SK-N-SH (cell line): ENCODE results near the gene RABGAP1L. TPM values are rescaled to one million over a fixed set of nuclear protein-coding genes. Genes with fewer than 3 reads are reported as not detected.

ENCODE experiments used
- CTCF ChIA-PET: fragments of 300-600, 350-600 bp; formaldehyde crosslinking; extraction: SDS; loops from one replicate; lab custom pipeline; 2021; lab: Yijun Ruan, JAX
- POLR2A ChIA-PET: fragments of 350-600 bp; sonication (Branson Sonifier 250); formaldehyde crosslinking; extraction: SDS; loops from one replicate; lab custom pipeline; 2020; ENCODE audit warnings: antibody characterized with exemption, inconsistent platforms; lab: Yijun Ruan, JAX
- DNase-seq: peaks from one replicate; pipeline ENCODE4 v3.0.0; 2012
- H2AFZ ChIP-seq: fragments of 200-600 bp; sonication (generic); 2 replicates; pipeline ENCODE4 v1.8.1; 2016; ENCODE audit warnings: antibody characterized with exemption, mild to moderate bottlenecking, low read depth
- H3F3A ChIP-seq: fragments of 200-600 bp; sonication (generic); replicated peaks from 2 replicates; pipeline ENCODE3; 2016; ENCODE audit warnings: antibody characterized with exemption, mild to moderate bottlenecking; ENCODE audit not compliant: insufficient read depth
- H3K27ac ChIP-seq, 2 experiments: fragments of 200-500 bp in 1 of 2; fragments of 200-600 bp in 1 of 2; sonication (Bioruptor generic) in 1 of 2; sonication (generic), shearing (Covaris generic) in 1 of 2; 2 replicates each; pipeline versions ENCODE4 v1.5.1 to v1.6.1; 2014 to 2016; ENCODE audit warnings: low read depth in 2 of 2, inconsistent platforms in 1 of 2, low read length in 1 of 2, mild to moderate bottlenecking in 1 of 2, mixed read lengths in 1 of 2
- H3K27me3 ChIP-seq: fragments of 200-600 bp; sonication (generic), shearing (Covaris generic); 2 replicates; pipeline ENCODE4 v1.6.1; 2016; ENCODE audit warnings: mixed run types; ENCODE audit not compliant: insufficient read depth
- H3K36me3 ChIP-seq, 2 experiments: fragments of 200-500 bp in 1 of 2; fragments of 200-600 bp in 1 of 2; sonication (Bioruptor generic) in 1 of 2; sonication (generic) in 1 of 2; replicated peaks in 1 of 2; 2 replicates each; pipeline versions ENCODE3 to v1.5.1; 2014 to 2016; ENCODE audit warnings: low read length in 1 of 2, mild to moderate bottlenecking in 1 of 2; ENCODE audit not compliant: insufficient read depth in 2 of 2, control insufficient read depth in 1 of 2
- H3K4me1 ChIP-seq, 2 experiments: fragments of 200-500 bp in 1 of 2; fragments of 200-600 bp in 1 of 2; sonication (Bioruptor generic) in 1 of 2; sonication (generic), shearing (Covaris generic) in 1 of 2; 2 replicates each; pipeline versions ENCODE4 v1.5.1 to v1.6.1; 2014 to 2016; ENCODE audit warnings: low read depth in 1 of 2, low read length in 1 of 2, mixed run types in 1 of 2; ENCODE audit not compliant: insufficient read depth in 2 of 2, control insufficient read depth in 1 of 2
- H3K4me2 ChIP-seq: fragments of 200-600 bp; sonication (generic), shearing (Covaris generic); 2 replicates; pipeline ENCODE4 v1.6.1; 2017; ENCODE audit warnings: mixed run types
- H3K4me3 ChIP-seq, 2 experiments: fragments of 200-500 bp in 1 of 2; fragments of 200-600 bp in 1 of 2; sonication (Bioruptor generic) in 1 of 2; sonication (generic), shearing (Covaris generic) in 1 of 2; 2 replicates each; pipeline versions ENCODE4 v1.5.1 to v1.8.1; 2014 to 2016; ENCODE audit warnings: low read depth in 2 of 2, inconsistent platforms in 1 of 2, low read length in 1 of 2, mild to moderate bottlenecking in 1 of 2, mixed read lengths in 1 of 2, moderate library complexity in 1 of 2
- H3K79me2 ChIP-seq: fragments of 200-600 bp; sonication (generic); 2 replicates; pipeline ENCODE4 v1.8.1; 2017; ENCODE audit warnings: mild to moderate bottlenecking; ENCODE audit not compliant: insufficient read depth
- H3K9ac ChIP-seq: fragments of 200-600 bp; sonication (generic); 2 replicates; pipeline ENCODE4 v1.6.1; 2017; ENCODE audit warnings: mixed run types
- H3K9me2 ChIP-seq: fragments of 200-600 bp; sonication (generic); 2 replicates; pipeline ENCODE4 v1.6.1; 2017; ENCODE audit warnings: mixed run types
- H3K9me3 ChIP-seq: fragments of 200-600 bp; sonication (generic); 2 replicates; pipeline ENCODE4 v1.6.1; 2017; ENCODE audit warnings: mixed run types, mild to moderate bottlenecking, moderate library complexity
- H4K20me1 ChIP-seq: fragments of 200-600 bp; sonication (generic); 2 replicates; pipeline ENCODE4 v1.6.1; 2017; ENCODE audit warnings: mild to moderate bottlenecking, mixed run types; ENCODE audit not compliant: insufficient read depth
- CHD2 ChIP-seq: fragments of 150-350 bp; IDR thresholded peaks from 2 replicates; pipeline ENCODE4 v1.6.1; 2018; ENCODE audit warnings: low read length; ENCODE audit not compliant: partially characterized antibody
- ELF1 ChIP-seq: IDR thresholded peaks from 2 replicates; pipeline ENCODE4 v1.4.0; 2012
- EZH2phosphoT487 ChIP-seq: fragments of 200-600 bp; sonication (generic); IDR thresholded peaks from 2 replicates; pipeline ENCODE4 v1.6.1; 2017; ENCODE audit warnings: low read depth, mixed run types, mild to moderate bottlenecking, antibody characterized with exemption, moderate library complexity, borderline replicate concordance
- GATA2 ChIP-seq: sonication (generic); formaldehyde crosslinking; IDR thresholded peaks from 2 replicates; pipeline ENCODE4 v1.5.0; 2020; ENCODE audit warnings: mild to moderate bottlenecking, missing genetic modification reagents
- MEF2A ChIP-seq: IDR thresholded peaks from 2 replicates; pipeline ENCODE4 v1.4.0; 2012; ENCODE audit warnings: low read depth, borderline replicate concordance
- POLR2AphosphoS5 ChIP-seq: IDR thresholded peaks from 2 replicates; pipeline ENCODE4 v1.6.1; 2012; ENCODE audit warnings: low read depth, low read length
- RFX5 ChIP-seq: IDR thresholded peaks from 2 replicates; pipeline ENCODE4 v1.6.1; 2012; ENCODE audit warnings: mild to moderate bottlenecking, improper control_type of control experiment, low read length
- SIN3A ChIP-seq: IDR thresholded peaks from 2 replicates; pipeline ENCODE4 v1.6.1; 2012; ENCODE audit warnings: low read depth, mild to moderate bottlenecking, low read length, moderate library complexity, borderline replicate concordance
- TCF12 ChIP-seq: IDR thresholded peaks from 2 replicates; pipeline ENCODE4 v1.4.0; 2012
- USF1 ChIP-seq: IDR thresholded peaks from 2 replicates; pipeline ENCODE4 v1.4.0; 2012; ENCODE audit warnings: low read depth, borderline replicate concordance
- WGBS: methylation state at CpG from one replicate; pipeline ENCODE4 v1.1.6; 2017; ENCODE audit warnings: low lambda C conversion rate; 5-methylcytosine and 5-hydroxymethylcytosine counted together
- polyA plus RNA-seq, 3 experiments: library from polyadenylated mRNA; depleted of rRNA; stranded (reverse); fragments of >200 nt; gene quantifications; 2 replicates each; pipeline ENCODE4 v1.2.3, GENCODE V29; 2012

The RABGAP1L gene
- polyA plus RNA-seq, 1 of the 3 experiments (the other 2 are of a cell fraction): 7.2 TPM

- TF ChIP-seq POLR2AphosphoS5 (no peak), TCF12 (no peak)
- Histone ChIP-seq H3K9me3 (no peaks in the 10 kb centered on the region), H3K4me2 (no peak overlapping the region), H3K4me3 (no peak overlapping the region), H3K9me2 (no peaks in the 10 kb centered on the region), H3K36me3 (no peaks in the 10 kb centered on the region), H3K9ac (no peak overlapping the region), H3K27me3 (no peaks in the 10 kb centered on the region; the same call in 1 of the 2 replicates), H3F3A (no peaks in the 10 kb centered on the region), H3K27ac (no peak overlapping the region), H3K4me1 (no peaks in the 10 kb centered on the region), H4K20me1 (no peaks in the 10 kb centered on the region), H2AFZ (no peak overlapping the region), H3K79me2 (no peaks in the 10 kb centered on the region)
- WGBS: 38% methylated on average over 3 of the region's 6 CpGs
- DNase-seq: no peak
- POLR2A ChIA-PET: no interaction called here
- CTCF ChIA-PET: no interaction called here
Observed at GRCh38 chr1:174131032-174131638, 28.2 kb upstream of the RABGAP1L start.

- Histone ChIP-seq H3K27me3 (no peaks in the 10 kb centered on the region; the same call in 1 of the 2 replicates), H3F3A (no peaks in the 10 kb centered on the region), H3K4me2 (no peak overlapping the region), H3K4me3 (no peak overlapping the region), H3K9ac (no peak overlapping the region), H3K79me2 (no peaks in the 10 kb centered on the region), H3K9me3 (no peaks in the 10 kb centered on the region), H4K20me1 (no peaks in the 10 kb centered on the region), H3K9me2 (no peaks in the 10 kb centered on the region), H2AFZ (no peak overlapping the region), H3K27ac (no peak overlapping the region), H3K36me3 (no peaks in the 10 kb centered on the region), H3K4me1 (no peaks in the 10 kb centered on the region)
- CTCF ChIA-PET: interaction anchor here (1.2 kb wide), 1 partner anchor 20 kb away, joined by 5 read pairs; no protein-coding TSS in a partner anchor
- no peak for DNase-seq
- WGBS: 66% methylated on average over 3 of the region's 3 CpGs
- POLR2A ChIA-PET: no interaction called here
- TF ChIP-seq MEF2A (no peak), CHD2 (no peak), RFX5 (no peak), SIN3A (no peak), GATA2 (CRISPR knock-in tag) (no peak), EZH2phosphoT487 (no peak), ELF1 (no peak), POLR2AphosphoS5 (no peak)
Observed at GRCh38 chr1:174134003-174134659, 25.2 kb upstream of the RABGAP1L start.

DNA sequence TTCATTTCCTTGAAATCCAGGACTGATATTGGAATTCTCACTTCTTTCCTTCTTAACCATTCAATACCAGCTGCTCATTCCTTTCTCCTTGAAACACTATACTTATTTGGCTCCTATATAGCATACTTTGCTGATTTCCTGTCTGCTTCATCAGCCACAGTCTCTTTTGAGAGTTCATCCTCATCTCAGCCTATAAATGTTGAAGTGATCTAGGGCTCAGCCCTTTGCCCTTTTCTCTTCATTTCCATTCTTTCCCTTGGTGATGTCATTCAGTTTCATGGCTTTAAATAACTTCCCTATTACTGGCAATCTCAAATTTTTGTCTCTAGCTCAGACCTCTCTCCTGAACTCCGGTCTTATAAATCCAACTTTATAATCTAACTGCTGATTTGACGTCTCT, 24.1 kb upstream of the RABGAP1L start:
- no peaks in the 10 kb centered on the region for H3K36me3 ChIP-seq
- H3F3A ChIP-seq: no peaks in the 10 kb centered on the region
- no peak overlapping the region for H2AFZ ChIP-seq
- H3K4me1 ChIP-seq: no peaks in the 10 kb centered on the region
- H3K27ac ChIP-seq: no peak overlapping the region
- no peaks in the 10 kb centered on the region; the same call in 1 of the 2 replicates for H3K27me3 ChIP-seq
- no peak overlapping the region for H3K9ac ChIP-seq
- no peaks in the 10 kb centered on the region for H4K20me1 ChIP-seq
- ChIA-PET POLR2A (no interaction called here), CTCF (interaction anchor here (1.2 kb wide), 1 partner anchor 21 kb away, joined by 5 read pairs; no protein-coding TSS in a partner anchor)
- no peaks in the 10 kb centered on the region for H3K9me3 ChIP-seq
- H3K9me2 ChIP-seq: no peaks in the 10 kb centered on the region
- no peak overlapping the region for H3K4me3 ChIP-seq
- no peak overlapping the region for H3K4me2 ChIP-seq
- TF ChIP-seq USF1: no peak
- WGBS: 36% methylated on average over 2 of the region's 2 CpGs
- H3K79me2 ChIP-seq: no peaks in the 10 kb centered on the region
- no peak for DNase-seq
